H1 (cell line): ENCODE data around the gene DNASE2B. TPM values are rescaled to one million over a fixed set of nuclear protein-coding genes. Genes with fewer than 3 reads are reported as not detected.

Experiments used
- CTCF ChIA-PET: fragments of 300-600 bp; sonication (Branson Sonifier 250); formaldehyde crosslinking; loops from one replicate; lab custom pipeline; 2021; ENCODE audit not compliant: partially characterized antibody; lab: Charles Lee
- POLR2A ChIA-PET: fragments of 300-600 bp; sonication (Branson Sonifier 250); formaldehyde crosslinking; loops from one replicate; lab custom pipeline; 2021; ENCODE audit warnings: inconsistent platforms; ENCODE audit not compliant: partially characterized antibody; lab: Charles Lee
- DNase-seq, 2 experiments: peaks; one replicate each; pipeline versions ENCODE4 v3.0.0 to v3.0.0-alpha.2; 2010 to 2022; ENCODE audit warnings: low spot score in 2 of 2, low read depth in 1 of 2, mixed read lengths in 1 of 2
- FAIRE-seq: peaks from 2 replicates; lab custom pipeline; 2011; peaks lifted over from hg19 to GRCh38; lab: Jason Lieb, UNC
- H2AFZ ChIP-seq: 2 replicates; pipeline ENCODE4 v1.8.1; 2012; ENCODE audit warnings: low read length, inconsistent platforms
- H2AK5ac ChIP-seq: 2 replicates; pipeline ENCODE4 v1.6.1; 2013; ENCODE audit warnings: low read depth, low read length
- H2BK120ac ChIP-seq: replicated peaks from 2 replicates; pipeline ENCODE3; 2013; ENCODE audit warnings: low read depth, low read length, inconsistent platforms
- H2BK12ac ChIP-seq: 2 replicates; pipeline ENCODE4 v1.6.1; 2013; ENCODE audit warnings: low read depth, low read length
- H2BK15ac ChIP-seq: 2 replicates; pipeline ENCODE4 v1.6.1; 2013; ENCODE audit warnings: low read length
- H2BK20ac ChIP-seq: 2 replicates; pipeline ENCODE4 v1.6.1; 2013; ENCODE audit warnings: low read length
- H2BK5ac ChIP-seq: 2 replicates; pipeline ENCODE4 v1.6.1; 2013; ENCODE audit warnings: low read depth, low read length
- H3K14ac ChIP-seq: 2 replicates; pipeline ENCODE4 v1.6.1; 2013; ENCODE audit warnings: inconsistent platforms; ENCODE audit not compliant: insufficient read length
- H3K18ac ChIP-seq: 2 replicates; pipeline ENCODE4 v1.6.1; 2013; ENCODE audit warnings: low read length; ENCODE audit errors: extremely low read depth
- H3K23ac ChIP-seq: 2 replicates; pipeline ENCODE4 v1.6.1; 2013; ENCODE audit warnings: inconsistent platforms; ENCODE audit not compliant: insufficient read length
- H3K23me2 ChIP-seq: 2 replicates; pipeline ENCODE4 v1.6.1; 2013; ENCODE audit warnings: low read depth, low read length
- H3K27ac ChIP-seq: 2 replicates; pipeline ENCODE4 v1.6.1; 2011; ENCODE audit warnings: low read depth, low read length, inconsistent platforms
- H3K27me3 ChIP-seq, 4 experiments: replicated peaks in 1 of 4; 1 replicate in 1 of 4; 2 replicates in 3 of 4; pipeline versions ENCODE4 v1.6.1 to v1.8.1; 2011 to 2013; ENCODE audit warnings: low read length in 3 of 4, mild to moderate bottlenecking in 3 of 4, inconsistent platforms in 2 of 4, mixed read lengths in 2 of 4, moderate library complexity in 1 of 4; ENCODE audit not compliant: control insufficient read depth in 3 of 4, insufficient read depth in 3 of 4; ENCODE audit errors: extremely low read depth in 1 of 4
- H3K36me3 ChIP-seq, 4 experiments: 2 replicates each; pipeline versions ENCODE4 v1.6.1 to v1.8.1; 2011 to 2013; ENCODE audit warnings: mild to moderate bottlenecking in 4 of 4, low read length in 3 of 4, moderate library complexity in 2 of 4, control low read depth in 1 of 4, inconsistent platforms in 1 of 4; ENCODE audit not compliant: insufficient read depth in 4 of 4, control insufficient read depth in 2 of 4
- H3K4ac ChIP-seq: replicated peaks from 2 replicates; pipeline ENCODE3; 2013; ENCODE audit warnings: low read length, low read depth, mixed read lengths, inconsistent platforms; ENCODE audit not compliant: insufficient read length
- H3K4me1 ChIP-seq, 4 experiments: replicated peaks in 1 of 4; 1 replicate in 1 of 4; 2 replicates in 3 of 4; pipeline versions ENCODE4 v1.6.1 to v1.8.1; 2011 to 2013; ENCODE audit warnings: low read length in 3 of 4, inconsistent platforms in 2 of 4, mixed read lengths in 1 of 4; ENCODE audit not compliant: insufficient read depth in 4 of 4, control insufficient read depth in 3 of 4
- H3K4me2 ChIP-seq, 2 experiments: 2 replicates each; pipeline versions ENCODE4 v1.6.1 to v1.8.1; 2011 to 2013; ENCODE audit warnings: low read depth in 2 of 2, low read length in 2 of 2, control low read depth in 1 of 2, inconsistent platforms in 1 of 2, mild to moderate bottlenecking in 1 of 2; ENCODE audit not compliant: insufficient read depth in 1 of 2
- H3K4me3 ChIP-seq, 4 experiments: fragments of 200-600, 300-600 bp in 1 of 4; sonication (generic), shearing (Covaris generic), sonication (Bioruptor Twin) in 1 of 4; 2 replicates each; pipeline versions ENCODE4 v1.5.1 to v1.8.1; 2011 to 2016; ENCODE audit warnings: low read length in 4 of 4, low read depth in 3 of 4, control low read depth in 2 of 4, inconsistent platforms in 2 of 4, mild to moderate bottlenecking in 2 of 4, mixed read lengths in 1 of 4, moderate library complexity in 1 of 4; ENCODE audit not compliant: insufficient read depth in 2 of 4; ENCODE audit errors: extremely low read depth in 1 of 4
- H3K56ac ChIP-seq: replicated peaks from 2 replicates; pipeline ENCODE3; 2013; ENCODE audit warnings: low read depth, mild to moderate bottlenecking, mixed read lengths, low read length, inconsistent platforms; ENCODE audit not compliant: insufficient read length
- H3K79me1 ChIP-seq: 2 replicates; pipeline ENCODE4 v1.6.1; 2013; ENCODE audit warnings: low read depth, low read length, control low read depth
- H3K79me2 ChIP-seq, 2 experiments: 2 replicates each; pipeline versions ENCODE4 v1.6.1 to v1.8.1; 2012 to 2013; ENCODE audit warnings: low read length in 2 of 2, mild to moderate bottlenecking in 2 of 2, inconsistent platforms in 1 of 2; ENCODE audit not compliant: insufficient read depth in 2 of 2, control insufficient read depth in 1 of 2
- H3K9ac ChIP-seq, 4 experiments: replicated peaks in 1 of 4; 1 replicate in 1 of 4; 2 replicates in 3 of 4; pipeline versions ENCODE4 v1.6.1 to v1.8.1; 2011 to 2013; ENCODE audit warnings: low read depth in 3 of 4, low read length in 3 of 4, control low read depth in 2 of 4, mild to moderate bottlenecking in 2 of 4, moderate library complexity in 2 of 4, inconsistent platforms in 1 of 4; ENCODE audit errors: extremely low read depth in 1 of 4
- H3K9me3 ChIP-seq, 2 experiments: 2 replicates each; pipeline versions ENCODE4 v1.6.1 to v1.8.1; 2012 to 2013; ENCODE audit warnings: mild to moderate bottlenecking in 2 of 2, moderate library complexity in 2 of 2, control low read depth in 1 of 2, inconsistent platforms in 1 of 2, low read depth in 1 of 2, low read length in 1 of 2, mixed read lengths in 1 of 2; ENCODE audit not compliant: insufficient read depth in 2 of 2
- H4K20me1 ChIP-seq, 2 experiments: replicated peaks in 1 of 2; 2 replicates each; pipeline versions ENCODE3 to v1.8.1; 2011 to 2013; ENCODE audit warnings: inconsistent platforms in 2 of 2, low read length in 2 of 2, mild to moderate bottlenecking in 1 of 2; ENCODE audit not compliant: insufficient read depth in 2 of 2, control insufficient read depth in 1 of 2
- H4K5ac ChIP-seq: 2 replicates; pipeline ENCODE4 v1.6.1; 2013; ENCODE audit warnings: low read length, low read depth, mixed read lengths, inconsistent platforms; ENCODE audit not compliant: insufficient read length
- H4K8ac ChIP-seq: 2 replicates; pipeline ENCODE4 v1.8.0; 2013; ENCODE audit warnings: mild to moderate bottlenecking, moderate library complexity, low read length, inconsistent platforms; ENCODE audit not compliant: insufficient read depth; ENCODE audit errors: extremely low read depth
- H4K91ac ChIP-seq: replicated peaks from 2 replicates; pipeline ENCODE3; 2013; ENCODE audit warnings: low read length, mixed read lengths, inconsistent platforms; ENCODE audit not compliant: insufficient read length
- ASH2L ChIP-seq: fragments of 200-600, 300-600 bp; sonication (generic); IDR thresholded peaks from one replicate; pipeline ENCODE4 v1.7.1; 2017; ENCODE audit warnings: low read length
- CEBPB ChIP-seq: IDR thresholded peaks from 2 replicates; pipeline ENCODE4 v1.6.1; 2012; ENCODE audit warnings: low read depth, low read length
- CREB1 ChIP-seq: IDR thresholded peaks from 2 replicates; pipeline ENCODE4 v1.6.1; 2012; ENCODE audit warnings: inconsistent platforms
- EP300 ChIP-seq, 2 experiments: IDR thresholded peaks; 1 replicate in 1 of 2; 2 replicates in 1 of 2; pipeline ENCODE4 v1.6.1; 2011 to 2012; ENCODE audit warnings: low read depth in 2 of 2, low read length in 2 of 2, mild to moderate bottlenecking in 2 of 2, borderline replicate concordance in 1 of 2, inconsistent platforms in 1 of 2, moderate library complexity in 1 of 2
- GTF2F1 ChIP-seq: IDR thresholded peaks from 2 replicates; pipeline ENCODE4 v1.6.1; 2012; ENCODE audit warnings: low read depth, low read length, improper control_type of control experiment, borderline replicate concordance
- POU5F1 ChIP-seq: IDR thresholded peaks from 2 replicates; pipeline ENCODE4 v1.6.1; 2011; ENCODE audit warnings: low read depth, mild to moderate bottlenecking, low read length, moderate library complexity
- RNF2 ChIP-seq: fragments of 200-900, 300-1000 bp; sonication (generic); IDR thresholded peaks from 2 replicates; pipeline ENCODE4 v1.7.1; 2016; ENCODE audit warnings: borderline replicate concordance, low read depth, mild to moderate bottlenecking, antibody characterized with exemption, low read length; ENCODE audit not compliant: poor library complexity, severe bottlenecking; ENCODE audit errors: missing control alignments
- USF2 ChIP-seq: IDR thresholded peaks from 2 replicates; pipeline ENCODE4 v1.6.1; 2011; ENCODE audit warnings: low read length, improper control_type of control experiment
- WGBS, 2 experiments: shearing (Covaris generic) in 1 of 2; methylation state at CpG; one replicate each; pipeline versions ENCODE4 v1.1.6 to v1.1.7; 2013 to 2015; ENCODE audit warnings: low lambda C conversion rate in 2 of 2, mixed read lengths in 2 of 2, inconsistent platforms in 1 of 2, low coverage in 1 of 2, missing lambda C conversion rate in 1 of 2; ENCODE audit not compliant: insufficient replicate concordance in 2 of 2, insufficient coverage in 1 of 2, insufficient read length in 1 of 2; ENCODE audit errors: extremely low coverage in 1 of 2, missing lambda C conversion rate in 1 of 2; 5-methylcytosine and 5-hydroxymethylcytosine counted together
- long read RNA-seq, 2 experiments: library from RNA in 1 of 2; library from capped mRNA in 1 of 2; stranded (forward); transcript quantifications; one replicate each; pipeline ENCODE4 v2.0.0, GENCODE V29; 2021; ENCODE audit warnings: inconsistent platforms in 1 of 2
- polyA minus RNA-seq, 3 experiments: library from RNA; depleted of rRNA, polyadenylated mRNA; stranded (reverse); fragments of >200 nt; gene quantifications; 1 replicate in 2 of 3; 2 replicates in 1 of 3; pipeline ENCODE4 v1.2.3, GENCODE V29; 2011
- polyA plus RNA-seq, 7 experiments: library from polyadenylated mRNA; depleted of rRNA in 3 of 7; stranded (reverse) in 5 of 7; unstranded in 2 of 7; fragments of >200 nt in 5 of 7; fragments of 200-250 nt in 2 of 7; gene quantifications; 1 replicate in 5 of 7; 2 replicates in 1 of 7; 4 replicates in 1 of 7; pipeline versions ENCODE4 v1.2.1 to v1.2.3, GENCODE V29; 2011 to 2013; ENCODE audit warnings: missing spikeins in 2 of 7, mixed read lengths in 2 of 7
- total RNA-seq: library from RNA; stranded (reverse); fragmentation: NEBNext Ultra II Directional; extraction: Animal tissue kit (Norgen Biotek cat#: 25700); gene quantifications from 2 replicates; pipeline ENCODE4 v1.2.1, GENCODE V29; 2021

Gene DNASE2B
- total RNA-seq (not detected in 2 replicates), polyA plus RNA-seq (2011; rRNA removed) (not detected in 2 replicates), polyA minus RNA-seq (2011; rRNA and poly(A)+ RNA removed) (not detected in 2 replicates)
- not detected for polyA plus RNA-seq (2011; cell fraction: cytosol; rRNA removed)
- 0.13 TPM for polyA plus RNA-seq (2011; cell fraction: nucleus; rRNA removed)
- polyA plus RNA-seq (2012, experiment 1 of 2): not detected in 4 replicates
- polyA plus RNA-seq (2012, experiment 2 of 2): not detected
- polyA plus RNA-seq (2013, experiment 1 of 2): not detected
- not detected for polyA plus RNA-seq (2013, experiment 2 of 2)
- not detected for polyA minus RNA-seq (2011; cell fraction: cytosol; rRNA and poly(A)+ RNA removed)
- polyA minus RNA-seq (2011; cell fraction: nucleus; rRNA and poly(A)+ RNA removed): not detected
- long read RNA-seq, experiment 1: 0 reads
- long read RNA-seq, experiment 2: 0 reads

GRCh38 chr1:84398175-84399155, at the start of gene DNASE2B:
Gene DNASE2B, plus strand, starts transcription at chr1:84398484. Its CDS starts 81 bp downstream, at chr1:84398565.
- no peaks in the 10 kb centered on the region for H3K79me1 ChIP-seq
- no peak within 1 kb of the TSS for H3K4me3 ChIP-seq
- H4K91ac ChIP-seq: no peak within 1 kb of the TSS
- H2AK5ac ChIP-seq: no peak within 1 kb of the TSS
- H3K27ac ChIP-seq: no peak within 1 kb of the TSS
- H3K9me3 ChIP-seq: no peaks in the 10 kb centered on the region
- no peaks in the 10 kb centered on the region for H3K27me3 ChIP-seq
- no peaks in the 10 kb centered on the region; a peak in 1 of 7 replicates for H3K4me1 ChIP-seq
- no peak within 1 kb of the TSS for H3K9ac ChIP-seq
- H4K8ac ChIP-seq: no peak within 1 kb of the TSS
- H2BK5ac ChIP-seq: no peak within 1 kb of the TSS
- peak within 1 kb of the TSS; percentile 78 for H2AFZ ChIP-seq
- H3K4me2 ChIP-seq: no peak within 1 kb of the TSS
- H4K20me1 ChIP-seq: no peaks in the 10 kb centered on the region
- no peak within 1 kb of the TSS for H3K4ac ChIP-seq
- no peak within 1 kb of the TSS for H2BK15ac ChIP-seq
- CTCF ChIA-PET: interaction anchor here (1.0 to 1.4 kb wide), 4 partner anchors 13 to 494 kb away, joined by 3 to 4 read pairs (median 4); no protein-coding TSS in a partner anchor
- H3K36me3 ChIP-seq: no peaks in the 10 kb centered on the region
- POLR2A ChIA-PET: no interaction called here
- H3K56ac ChIP-seq: no peak within 1 kb of the TSS
- FAIRE-seq (no peak), DNase-seq (no peak)
- H3K79me2 ChIP-seq: no peaks in the 10 kb centered on the region
- H2BK120ac ChIP-seq: no peak within 1 kb of the TSS
- no peak within 1 kb of the TSS for H3K14ac ChIP-seq
- no peak within 1 kb of the TSS for H4K5ac ChIP-seq
- 84% methylated on average over 11 of the region's 11 CpGs; no CpG with 5 or more reads in 1 of the 2 experiments for WGBS, 2 experiments
- no peak within 1 kb of the TSS for H3K23ac ChIP-seq
- H2BK20ac ChIP-seq: no peak within 1 kb of the TSS
- no peak within 1 kb of the TSS for H2BK12ac ChIP-seq
- H3K23me2 ChIP-seq: no peaks in the 10 kb centered on the region
- H3K18ac ChIP-seq: no peak within 1 kb of the TSS
- no peak for TF ChIP-seq CEBPB
- TF ChIP-seq POU5F1: no peak
- no peak for TF ChIP-seq USF2
- no peak for TF ChIP-seq GTF2F1
- no peak for TF ChIP-seq ASH2L
- no peak for TF ChIP-seq CREB1
- no peak for TF ChIP-seq RNF2
- no peak for TF ChIP-seq EP300 (IDR thresholded peaks at IDR 0.05; ENCODE audit: borderline replicate concordance in 1 of 2, low read depth in 2 of 2, low read length in 2 of 2)
